MG63 (cell line): ENCODE measurements around the gene SACM1L. TPM values are rescaled to one million over a fixed set of nuclear protein-coding genes. Genes with fewer than 3 reads are reported as not detected.
"Not testable (repeated sequence)": the region's sequence is repeated elsewhere in the genome, so short reads cannot be mapped to it uniquely, and the experiment has no call there.

Experiments
- DNase-seq: peaks from one replicate; pipeline ENCODE4 v3.0.0-alpha.2; 2020
- H3K27me3 ChIP-seq: fragments of 250-450 bp; sonication (Bioruptor Pico); 2 replicates; pipeline ENCODE4 v1.5.1; 2020; ENCODE audit warnings: mild to moderate bottlenecking, moderate library complexity
- H3K36me3 ChIP-seq: fragments of 250-450 bp; sonication (Bioruptor Pico); 2 replicates; pipeline ENCODE4 v1.5.1; 2020; ENCODE audit warnings: mild to moderate bottlenecking, moderate library complexity
- H3K4me3 ChIP-seq: fragments of 250-450 bp; sonication (Bioruptor Pico); 2 replicates; pipeline ENCODE4 v1.5.1; 2020; ENCODE audit warnings: mild to moderate bottlenecking, moderate library complexity
- H3K9me3 ChIP-seq: fragments of 250-450 bp; sonication (Bioruptor Pico); 2 replicates; pipeline ENCODE4 v1.5.1; 2020; ENCODE audit warnings: mild to moderate bottlenecking, moderate library complexity
- total RNA-seq: library from RNA; depleted of rRNA; stranded (reverse); fragments of >200 nt; shearing (Covaris generic); gene quantifications from 2 replicates; pipeline ENCODE4 v1.2.3, GENCODE V29; 2014; ENCODE audit warnings: low replicate concordance

SACM1L gene
- total RNA-seq, 1 experiment from 2014 or later = 7.7 TPM

GRCh38 chr3:45683417-45684326 is 5.5 kb upstream of the SACM1L start:
- no peaks in the 10 kb centered on the region for H3K27me3 ChIP-seq
- no peaks in the 10 kb centered on the region for H3K36me3 ChIP-seq
- no peaks in the 10 kb centered on the region for H3K9me3 ChIP-seq
- H3K4me3 ChIP-seq = no peak overlapping the region
- no peak for DNase-seq

DNA sequence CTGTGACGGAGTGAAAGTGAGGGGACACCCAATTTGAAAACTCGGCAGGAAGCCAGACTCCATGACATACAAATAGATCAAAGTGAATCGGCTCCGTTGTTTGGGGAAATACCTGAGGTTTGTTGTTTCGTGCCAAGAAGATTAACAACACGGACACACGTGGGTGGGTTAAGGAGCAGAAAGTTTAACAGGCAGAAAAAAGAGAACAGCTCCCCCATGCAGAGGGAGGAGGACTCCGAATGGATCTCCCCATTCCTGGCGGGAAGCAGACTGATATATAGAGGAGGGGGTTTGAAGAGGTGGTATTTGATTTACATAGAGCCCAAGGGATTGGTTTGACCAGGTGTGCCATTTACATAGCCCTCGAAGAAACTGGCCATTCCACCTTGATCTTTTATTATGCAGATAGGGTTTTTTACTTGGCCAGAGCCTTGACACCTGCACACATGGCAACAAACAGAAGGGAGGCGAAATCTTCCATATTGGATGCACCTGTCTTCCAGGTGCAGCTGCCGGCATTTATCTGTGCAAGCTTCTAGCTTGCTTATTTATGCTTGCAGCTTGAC is 4.8 kb upstream of the SACM1L start:
- Histone ChIP-seq H3K27me3 (no peaks in the 10 kb centered on the region), H3K4me3 (no peak overlapping the region), H3K9me3 (no peaks in the 10 kb centered on the region), H3K36me3 (no peaks in the 10 kb centered on the region)
- DNase-seq = no peak

GRCh38 chr3:45685722-45686121 is 3.5 kb upstream of the SACM1L start:
- H3K9me3 ChIP-seq, H3K27me3 ChIP-seq, H3K36me3 ChIP-seq, H3K4me3 ChIP-seq, DNase-seq: not testable (repeated sequence)

- Histone ChIP-seq H3K9me3 (no peaks in the 10 kb centered on the region), H3K4me3 (no peak overlapping the region), H3K27me3 (no peaks in the 10 kb centered on the region), H3K36me3 (no peaks in the 10 kb centered on the region)
- no peak for DNase-seq
Measured at GRCh38 chr3:45686850-45687249, 2.3 kb upstream of the SACM1L start.

DNA sequence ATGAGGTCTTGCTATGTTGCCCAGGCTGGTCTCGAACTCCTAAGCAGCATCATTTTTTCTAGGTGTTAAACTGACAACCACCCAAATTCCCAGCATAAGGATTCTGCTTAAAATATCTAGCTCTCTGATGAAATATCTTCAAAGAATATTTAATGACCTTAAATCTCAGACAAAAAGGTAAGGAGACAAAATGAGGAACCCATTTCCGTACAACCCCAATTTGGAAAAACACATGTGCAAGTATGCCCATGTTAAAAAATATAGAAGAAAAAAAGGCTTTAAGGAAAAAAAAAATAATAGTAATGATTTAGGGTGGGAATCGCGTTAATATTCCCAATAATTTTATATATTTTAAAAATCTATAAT is 1.4 kb upstream of the SACM1L start:
- peak overlapping the region; percentile 79 for H3K4me3 ChIP-seq

DNA sequence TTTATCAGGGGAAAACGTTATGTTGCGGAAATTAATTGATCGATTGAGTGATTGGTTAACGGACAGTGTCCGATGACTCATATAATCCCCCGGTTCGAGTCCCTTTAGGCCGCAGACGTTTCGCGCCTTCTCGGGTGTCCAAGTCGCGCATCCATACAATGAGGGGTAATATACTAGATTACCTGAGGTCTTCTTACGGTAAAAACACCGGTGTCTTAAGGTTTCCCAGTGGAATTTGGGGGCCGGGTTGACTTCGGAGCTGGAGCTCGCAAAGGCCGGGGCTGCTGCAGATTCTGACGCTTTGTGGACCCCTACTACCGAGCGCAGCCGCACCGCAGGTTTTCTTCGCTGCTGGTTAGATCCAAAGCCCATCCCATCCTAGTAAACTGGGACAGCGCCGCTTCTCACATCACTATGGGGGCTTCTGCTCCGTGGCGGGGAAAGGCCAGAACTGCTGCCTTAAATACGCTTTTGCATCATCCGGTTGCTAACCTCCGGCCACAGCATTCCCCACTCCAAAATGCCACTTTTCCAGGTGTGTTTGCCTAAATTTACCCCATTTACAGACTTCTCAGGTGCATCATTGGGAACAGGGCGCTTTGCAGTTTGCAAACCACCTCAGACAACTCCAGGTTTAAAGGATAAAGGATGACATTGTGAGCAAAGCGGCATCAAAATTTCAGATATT is 858 bp upstream of the SACM1L start:
- no peaks in the 10 kb centered on the region for H3K27me3 ChIP-seq
- DNase-seq = peak; percentile 21
- H3K9me3 ChIP-seq = no peaks in the 10 kb centered on the region
- H3K4me3 ChIP-seq = peak overlapping the region; percentile 79
- peaks cover 7% of the 10 kb centered on the region; the same call in 1 of the 2 replicates for H3K36me3 ChIP-seq

More for the DNA sequence above, 1.4 kb upstream of the SACM1L start:
- H3K27me3 ChIP-seq = no peaks in the 10 kb centered on the region
- peaks cover 4% of the 10 kb centered on the region; the same call in 1 of the 2 replicates for H3K36me3 ChIP-seq
- DNase-seq = no peak
- no peaks in the 10 kb centered on the region for H3K9me3 ChIP-seq

DNA sequence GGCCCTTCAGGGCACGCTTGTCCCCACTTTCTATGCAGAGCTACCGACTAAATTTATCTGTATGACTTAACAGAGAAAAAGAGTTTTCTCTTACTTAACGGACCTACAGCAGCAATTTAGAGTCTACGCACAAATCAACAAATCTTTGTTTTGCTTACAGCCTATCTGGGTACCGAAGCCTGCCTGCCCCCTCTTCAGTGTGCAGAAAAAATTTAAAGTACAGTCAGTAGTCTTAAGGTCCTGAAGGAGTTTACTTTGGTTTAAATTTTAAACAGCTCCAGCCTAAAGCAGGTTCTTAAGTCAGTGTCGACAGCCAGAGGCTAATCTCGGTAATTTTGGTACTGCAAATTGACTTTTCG is 570 bp downstream of the SACM1L start:
- H3K27me3 ChIP-seq = no peaks in the 10 kb centered on the region
- H3K4me3 ChIP-seq = peak overlapping the region; percentile 79
- no peaks in the 10 kb centered on the region for H3K9me3 ChIP-seq
- H3K36me3 ChIP-seq = peaks cover 8% of the 10 kb centered on the region; the same call in 1 of the 2 replicates
- no peak for DNase-seq

- H3K9me3 ChIP-seq = no peaks in the 10 kb centered on the region
- peak overlapping the region; percentile 79 for H3K4me3 ChIP-seq
- no peak for DNase-seq
- H3K27me3 ChIP-seq = no peaks in the 10 kb centered on the region
- H3K36me3 ChIP-seq = peaks cover 8% of the 10 kb centered on the region; the same call in 1 of the 2 replicates
Measured at GRCh38 chr3:45690336-45691035, 1.3 kb downstream of the SACM1L start.

- DNase-seq = no peak
- Histone ChIP-seq H3K27me3 (no peaks in the 10 kb centered on the region), H3K4me3 (no peak overlapping the region), H3K9me3 (no peaks in the 10 kb centered on the region), H3K36me3 (peaks cover 8% of the 10 kb centered on the region; the same call in 1 of the 2 replicates)
Measured at GRCh38 chr3:45691842-45692241, 2.6 kb downstream of the SACM1L start.

GRCh38 chr3:45692866-45693265 is 3.7 kb downstream of the SACM1L start:
- peaks cover 8% of the 10 kb centered on the region; the same call in 1 of the 2 replicates for H3K36me3 ChIP-seq
- no peaks in the 10 kb centered on the region for H3K27me3 ChIP-seq
- no peaks in the 10 kb centered on the region for H3K9me3 ChIP-seq
- DNase-seq = no peak
- H3K4me3 ChIP-seq = no peak overlapping the region

DNA sequence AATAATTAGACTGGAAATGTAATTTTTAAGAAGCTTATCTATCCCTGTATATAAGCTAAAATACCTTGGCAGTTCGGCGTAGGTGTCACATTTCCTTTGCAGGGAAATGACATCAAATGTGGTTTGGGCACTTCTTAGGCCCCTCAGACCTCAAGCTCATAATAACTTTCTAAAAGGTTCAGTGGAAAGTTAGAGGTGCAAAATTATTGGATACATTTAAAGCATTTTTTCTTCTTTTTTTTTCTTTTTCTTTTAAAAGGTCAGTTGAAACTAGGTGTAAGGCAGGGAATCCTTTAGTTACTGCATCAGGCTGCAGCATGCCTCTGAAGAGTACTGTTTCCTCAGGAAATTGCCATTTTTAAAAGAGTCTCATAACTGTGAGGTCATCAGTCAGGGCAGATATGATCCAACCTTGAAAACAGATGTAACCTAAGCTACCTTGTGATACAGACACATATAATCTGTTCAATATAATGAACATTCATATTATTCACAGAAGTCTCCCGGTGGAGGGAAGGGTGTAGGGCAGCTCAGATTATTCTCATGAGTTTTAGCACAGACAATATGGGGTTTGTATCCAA is 4.8 kb downstream of the SACM1L start:
- H3K9me3 ChIP-seq = no peaks in the 10 kb centered on the region
- H3K4me3 ChIP-seq = no peak overlapping the region
- peaks cover 8% of the 10 kb centered on the region; the same call in 1 of the 2 replicates for H3K36me3 ChIP-seq
- no peak for DNase-seq
- no peaks in the 10 kb centered on the region for H3K27me3 ChIP-seq

GRCh38 chr3:45695166-45695565 is 6.0 kb downstream of the SACM1L start:
- H3K36me3 ChIP-seq, DNase-seq, H3K27me3 ChIP-seq, H3K4me3 ChIP-seq, H3K9me3 ChIP-seq: not testable (repeated sequence)

DNA sequence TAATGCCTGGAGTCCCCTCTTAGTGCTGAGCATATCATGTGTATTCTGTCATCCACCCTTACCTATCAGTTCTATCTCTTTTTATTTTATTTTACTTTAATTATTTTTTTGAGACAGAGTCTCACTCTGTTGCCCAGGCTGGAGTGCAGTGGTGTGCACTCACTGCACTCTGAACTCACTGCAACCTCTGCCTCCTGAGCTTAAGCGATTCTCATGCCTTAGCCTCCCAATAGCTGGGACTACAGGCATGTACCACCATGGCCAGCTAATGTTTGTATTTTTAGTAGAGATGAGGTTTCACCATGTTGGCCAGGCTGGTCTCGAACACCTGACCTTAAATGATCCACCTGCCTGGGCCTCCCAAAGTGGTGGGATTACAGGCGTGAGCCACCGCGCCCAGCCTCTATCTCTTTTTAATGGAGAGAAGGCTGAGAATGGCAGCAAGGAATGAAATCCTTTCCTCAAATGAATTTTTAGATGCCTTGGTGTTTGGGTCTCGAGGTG is 11.4 kb downstream of the SACM1L start:
- no peaks in the 10 kb centered on the region; the same call in none of the 2 replicates for H3K36me3 ChIP-seq
- H3K4me3 ChIP-seq = no peak overlapping the region
- no peak for DNase-seq
- H3K27me3 ChIP-seq = no peaks in the 10 kb centered on the region
- no peaks in the 10 kb centered on the region for H3K9me3 ChIP-seq

DNA sequence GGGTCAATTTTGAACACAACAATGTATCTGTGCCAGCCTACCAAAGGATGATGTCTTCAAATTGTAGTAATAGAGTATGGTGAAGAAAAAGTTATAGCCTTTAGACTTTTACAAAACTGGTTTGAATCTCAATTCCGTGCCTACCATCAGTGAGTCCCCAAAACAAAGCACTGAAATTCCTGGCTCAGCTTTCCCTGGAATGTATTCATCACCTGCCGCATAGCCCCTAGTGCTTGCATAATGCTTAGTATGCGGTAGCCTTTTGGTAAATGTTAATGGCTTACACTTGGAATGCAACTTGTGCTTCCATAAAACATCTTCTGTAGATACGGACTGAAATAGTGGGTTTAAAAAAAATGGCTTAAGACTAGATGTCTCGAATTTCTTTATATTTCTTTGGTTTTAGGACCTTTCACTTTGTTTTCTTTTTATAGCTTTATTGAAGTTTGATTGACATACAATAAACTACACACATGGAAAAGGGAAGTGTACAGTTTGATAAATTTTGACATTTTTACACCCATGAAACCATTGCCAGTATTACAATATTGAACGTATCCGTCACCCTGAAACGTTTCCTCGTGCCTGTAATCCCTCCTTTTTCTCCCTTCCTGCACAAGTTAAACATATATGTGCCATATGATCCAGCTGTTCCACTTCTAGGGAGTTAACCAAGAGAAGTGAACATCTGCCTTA is 12.1 kb downstream of the SACM1L start:
- no peak overlapping the region for H3K4me3 ChIP-seq
- no peak for DNase-seq
- H3K36me3 ChIP-seq = no peaks in the 10 kb centered on the region; the same call in none of the 2 replicates
- H3K27me3 ChIP-seq = no peaks in the 10 kb centered on the region
- no peaks in the 10 kb centered on the region for H3K9me3 ChIP-seq

DNA sequence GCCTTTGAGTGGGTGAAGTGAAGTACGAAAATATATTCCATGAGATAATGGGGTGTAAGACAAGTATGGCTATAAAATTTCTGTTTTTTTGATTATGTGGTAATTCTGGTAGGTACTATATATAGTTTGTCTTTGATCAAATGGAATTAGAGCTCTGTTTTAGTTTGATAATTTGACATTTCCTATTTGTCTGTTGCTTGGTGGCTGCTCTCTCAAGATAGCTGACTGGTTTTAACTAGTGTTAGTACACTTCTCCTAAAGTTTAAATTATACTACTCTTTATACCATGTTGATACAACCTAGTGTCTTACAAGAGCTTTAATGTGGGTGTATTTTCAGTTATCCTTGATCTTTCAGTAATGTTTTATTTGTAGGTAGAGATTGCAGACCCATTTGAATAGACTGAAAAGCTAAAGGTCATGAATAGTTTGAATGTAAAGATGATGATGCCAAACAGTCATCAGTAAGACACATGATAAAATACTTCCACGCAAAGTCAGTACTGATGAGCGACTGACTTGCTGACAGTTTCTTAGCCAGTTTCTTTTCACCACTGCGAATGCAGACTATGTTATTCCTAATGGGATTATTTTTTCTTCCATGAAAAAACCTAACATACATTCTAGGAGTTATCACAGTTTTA is 15.2 kb downstream of the SACM1L start:
- Histone ChIP-seq H3K27me3 (no peaks in the 10 kb centered on the region), H3K36me3 (peaks cover 19% of the 10 kb centered on the region), H3K9me3 (no peaks in the 10 kb centered on the region), H3K4me3 (no peak overlapping the region)
- DNase-seq = no peak
